ENCODE data around the gene SOCS7.

- TF ChIP-seq, protein P1, sequence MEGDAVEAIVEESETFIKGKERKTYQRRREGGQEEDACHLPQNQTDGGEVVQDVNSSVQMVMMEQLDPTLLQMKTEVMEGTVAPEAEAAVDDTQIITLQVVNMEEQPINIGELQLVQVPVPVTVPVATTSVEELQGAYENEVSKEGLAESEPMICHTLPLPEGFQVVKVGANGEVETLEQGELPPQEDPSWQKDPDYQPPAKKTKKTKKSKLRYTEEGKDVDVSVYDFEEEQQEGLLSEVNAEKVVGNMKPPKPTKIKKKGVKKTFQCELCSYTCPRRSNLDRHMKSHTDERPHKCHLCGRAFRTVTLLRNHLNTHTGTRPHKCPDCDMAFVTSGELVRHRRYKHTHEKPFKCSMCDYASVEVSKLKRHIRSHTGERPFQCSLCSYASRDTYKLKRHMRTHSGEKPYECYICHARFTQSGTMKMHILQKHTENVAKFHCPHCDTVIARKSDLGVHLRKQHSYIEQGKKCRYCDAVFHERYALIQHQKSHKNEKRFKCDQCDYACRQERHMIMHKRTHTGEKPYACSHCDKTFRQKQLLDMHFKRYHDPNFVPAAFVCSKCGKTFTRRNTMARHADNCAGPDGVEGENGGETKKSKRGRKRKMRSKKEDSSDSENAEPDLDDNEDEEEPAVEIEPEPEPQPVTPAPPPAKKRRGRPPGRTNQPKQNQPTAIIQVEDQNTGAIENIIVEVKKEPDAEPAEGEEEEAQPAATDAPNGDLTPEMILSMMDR (IDR thresholded peaks at IDR 0.05; ENCODE audit: poor library complexity), result no peak
- no peak for TF ChIP-seq EZH2phosphoT487 (IDR thresholded peaks at IDR 0.05; ENCODE audit: low read depth, severe bottlenecking, unreplicated experiment)
- TF ChIP-seq EZH2 (IDR thresholded peaks at IDR 0.05; ENCODE audit: borderline replicate concordance), result no peak
Measured at GRCh38 chr17:38322897-38323296, 28.7 kb upstream of the SOCS7 start.

Data from hepatocyte (in vitro differentiated cells).